Measurements from ENCODE around the gene MRFAP1.
A peak's percentile ranks its signal among the peaks of the same experiment; 100 is the strongest.

Gene MRFAP1
- total RNA-seq, result 120 to 211 (median 178) reads per million in 4 donors

- peak; percentile 87 to 95 (median 91) for DNase-seq
These were observed at the start of gene MRFAP1 for GRCh38 chr4:6640292-6641163. TSS of gene MRFAP1 (plus strand) at chr4:6640685. CDS start at chr4:6640863, 178 bp downstream.

GRCh38 chr4:6591313-6591712 is 49.2 kb upstream of the MRFAP1 start:
- no peak for DNase-seq

GRCh38 chr4:6591781-6592180 is 48.7 kb upstream of the MRFAP1 start:
- DNase-seq, result no peak

GRCh38 chr4:6592804-6593563 is 47.5 kb upstream of the MRFAP1 start:
- DNase-seq, result no peak

GRCh38 chr4:6594341-6594740 is 46.1 kb upstream of the MRFAP1 start:
- no peak for DNase-seq

- no peak for DNase-seq
These were observed 45.6 kb upstream of the MRFAP1 start for GRCh38 chr4:6594826-6595355.

- DNase-seq, result no peak
These were observed 44.5 kb upstream of the MRFAP1 start for GRCh38 chr4:6595897-6596537.

GRCh38 chr4:6596948-6597347 is 43.5 kb upstream of the MRFAP1 start:
- DNase-seq, result no peak

- no peak for DNase-seq
These were observed 42.4 kb upstream of the MRFAP1 start for GRCh38 chr4:6598127-6598526.

- DNase-seq, result no peak
These were observed 41.8 kb upstream of the MRFAP1 start for GRCh38 chr4:6598641-6599040.

GRCh38 chr4:6601661-6602250 is 38.7 kb upstream of the MRFAP1 start:
- DNase-seq, result no peak

- DNase-seq, result no peak
These were observed 38.2 kb upstream of the MRFAP1 start for GRCh38 chr4:6602289-6602688.

GRCh38 chr4:6603128-6603527 is 37.4 kb upstream of the MRFAP1 start:
- no peak for DNase-seq

- DNase-seq, result no peak
These were observed 35.4 kb upstream of the MRFAP1 start for GRCh38 chr4:6605114-6605513.

GRCh38 chr4:6605605-6606004 is 34.9 kb upstream of the MRFAP1 start:
- no peak for DNase-seq

- DNase-seq, result no peak
These were observed 33.8 kb upstream of the MRFAP1 start for GRCh38 chr4:6606465-6607235.

GRCh38 chr4:6607368-6608055 is 33.0 kb upstream of the MRFAP1 start:
- DNase-seq, result no peak

GRCh38 chr4:6608758-6609414 is 31.6 kb upstream of the MRFAP1 start:
- DNase-seq, result no peak

GRCh38 chr4:6609415-6610079 is 30.9 kb upstream of the MRFAP1 start:
- no peak for DNase-seq

GRCh38 chr4:6610856-6611430 is 29.5 kb upstream of the MRFAP1 start:
- no peak for DNase-seq

Measured in T-helper 1 cell (primary cell).